Panc1 (cell line): Measurements from ENCODE around the gene TIMP3.

Experiments
- POLR2AphosphoS5 ChIP-seq: IDR thresholded peaks from 2 replicates; pipeline ENCODE4 v1.6.1; 2012; ENCODE audit warnings: mild to moderate bottlenecking, low read depth, low read length, moderate library complexity
- SIN3A ChIP-seq: IDR thresholded peaks from 2 replicates; pipeline ENCODE4 v1.6.1; 2012; ENCODE audit warnings: low read depth, mild to moderate bottlenecking, low read length, moderate library complexity, borderline replicate concordance; ENCODE audit not compliant: insufficient read depth
- TCF7L2 ChIP-seq: IDR thresholded peaks from 2 replicates; pipeline ENCODE4 v1.6.1; 2011; ENCODE audit warnings: mild to moderate bottlenecking, low read depth, low read length, inconsistent platforms
- TF ChIP-seq, protein P1 (sequence below): fragments of 450-650 bp; IDR thresholded peaks from 2 replicates; pipeline ENCODE4 v1.5.1; 2017; ENCODE audit warnings: mild to moderate bottlenecking

DNA sequence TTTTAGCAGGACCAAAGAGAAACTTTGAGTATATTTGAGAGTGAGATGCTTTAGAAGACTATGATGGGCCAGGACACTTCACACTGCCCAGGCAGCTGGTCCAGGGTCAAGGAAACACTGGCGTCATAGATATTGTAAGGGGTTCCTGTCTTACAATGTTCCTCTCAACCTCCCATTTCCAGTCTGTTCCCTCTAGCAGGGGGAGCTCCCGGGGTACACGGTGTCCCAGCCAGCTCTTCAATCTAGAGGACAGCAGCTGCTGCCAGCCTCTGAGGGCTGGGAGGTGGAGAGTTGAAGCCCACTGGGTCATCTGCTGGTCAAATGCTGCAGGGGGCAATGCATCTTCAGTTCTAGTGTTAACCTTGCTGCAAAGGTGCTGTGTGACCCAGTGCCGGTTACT is 40.7 kb upstream of the TIMP3 start:
- TF ChIP-seq POLR2AphosphoS5 (no peak), SIN3A (no peak), TCF7L2 (no peak)
- TF ChIP-seq, protein P1, sequence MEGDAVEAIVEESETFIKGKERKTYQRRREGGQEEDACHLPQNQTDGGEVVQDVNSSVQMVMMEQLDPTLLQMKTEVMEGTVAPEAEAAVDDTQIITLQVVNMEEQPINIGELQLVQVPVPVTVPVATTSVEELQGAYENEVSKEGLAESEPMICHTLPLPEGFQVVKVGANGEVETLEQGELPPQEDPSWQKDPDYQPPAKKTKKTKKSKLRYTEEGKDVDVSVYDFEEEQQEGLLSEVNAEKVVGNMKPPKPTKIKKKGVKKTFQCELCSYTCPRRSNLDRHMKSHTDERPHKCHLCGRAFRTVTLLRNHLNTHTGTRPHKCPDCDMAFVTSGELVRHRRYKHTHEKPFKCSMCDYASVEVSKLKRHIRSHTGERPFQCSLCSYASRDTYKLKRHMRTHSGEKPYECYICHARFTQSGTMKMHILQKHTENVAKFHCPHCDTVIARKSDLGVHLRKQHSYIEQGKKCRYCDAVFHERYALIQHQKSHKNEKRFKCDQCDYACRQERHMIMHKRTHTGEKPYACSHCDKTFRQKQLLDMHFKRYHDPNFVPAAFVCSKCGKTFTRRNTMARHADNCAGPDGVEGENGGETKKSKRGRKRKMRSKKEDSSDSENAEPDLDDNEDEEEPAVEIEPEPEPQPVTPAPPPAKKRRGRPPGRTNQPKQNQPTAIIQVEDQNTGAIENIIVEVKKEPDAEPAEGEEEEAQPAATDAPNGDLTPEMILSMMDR, result no peak
